ENCODE data around the gene ZBTB24.
"Not testable (repeated sequence)": the region's sequence is repeated elsewhere in the genome, so short reads cannot be mapped to it uniquely, and the experiment has no call there.

ZBTB24 gene

GRCh38 chr6:109482905-109483734 lies at the start of gene ZBTB24:
Gene ZBTB24 (minus strand): TSS chr6:109483219. CDS start chr6:109482026, 1,193 bp downstream.
- DNase-seq (ENCODE audit: low read depth in 2 of 2): peak; percentile 75

- no peak for DNase-seq (ENCODE audit: low read depth in 2 of 2)
These were observed 48.4 kb upstream of the ZBTB24 start for GRCh38 chr6:109531446-109531845.

GRCh38 chr6:109527989-109528388 lies 45.0 kb upstream of the ZBTB24 start:
- no peak for DNase-seq (ENCODE audit: low read depth in 2 of 2)

DNA sequence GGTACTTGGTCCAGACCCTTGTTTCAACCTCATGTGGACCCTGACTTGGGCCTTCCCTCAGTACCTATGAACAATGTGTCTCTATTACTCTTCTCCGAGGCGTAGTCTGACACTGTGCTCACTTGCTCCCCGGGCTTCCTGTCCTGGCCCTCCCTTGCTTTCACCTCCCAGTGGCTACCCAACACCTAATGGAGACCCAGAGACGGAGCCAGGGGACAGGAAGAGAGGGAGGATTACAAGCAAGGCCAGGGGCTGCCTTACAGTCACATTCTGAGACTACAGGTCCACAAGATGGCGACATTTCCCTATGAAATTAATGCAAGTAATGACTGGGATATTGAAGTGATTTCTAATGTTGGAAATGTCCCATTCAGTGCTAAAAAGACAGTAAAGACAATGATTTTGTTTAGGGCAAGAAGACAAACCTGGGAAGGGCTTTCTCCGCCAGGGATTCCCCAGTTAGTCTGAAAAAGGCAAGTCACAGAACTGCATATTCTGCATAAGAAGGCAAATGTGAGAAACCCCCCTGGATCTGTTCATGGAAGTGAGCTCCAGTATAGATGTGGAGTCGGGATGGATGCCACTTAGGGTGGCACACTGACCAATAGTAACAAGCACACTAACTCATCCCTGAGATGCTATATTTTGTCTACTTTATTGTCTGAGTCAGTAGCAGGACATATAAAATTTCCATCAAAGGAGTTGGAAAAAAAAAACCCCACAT lies 44.0 kb upstream of the ZBTB24 start:
- peak; percentile 41 to 50 for DNase-seq (ENCODE audit: low read depth in 2 of 2)

- no peak for DNase-seq (ENCODE audit: low read depth in 2 of 2)
These were observed 41.1 kb upstream of the ZBTB24 start for GRCh38 chr6:109524129-109524528.

DNA sequence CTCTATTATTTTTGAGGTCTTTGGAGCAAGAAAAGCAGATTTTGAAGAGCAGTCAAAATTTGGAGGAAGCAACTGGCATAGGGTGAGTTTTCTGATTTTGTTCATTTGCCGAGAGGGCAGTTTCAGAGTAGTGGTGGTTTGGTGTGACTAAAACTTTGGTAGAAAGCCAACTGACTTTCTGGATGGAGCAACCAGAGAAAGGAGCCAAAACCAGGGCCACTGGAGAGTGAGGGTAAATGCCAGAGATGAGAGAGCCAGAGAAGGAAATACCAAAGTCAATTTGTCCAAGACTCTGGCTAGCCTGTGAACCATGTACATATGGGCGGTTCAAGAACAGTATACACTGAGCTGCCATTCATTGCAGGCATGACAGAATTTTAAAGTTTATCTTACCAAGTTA lies 40.5 kb upstream of the ZBTB24 start:
- peak; percentile 11 for DNase-seq (ENCODE audit: low read depth in 2 of 2)

DNA sequence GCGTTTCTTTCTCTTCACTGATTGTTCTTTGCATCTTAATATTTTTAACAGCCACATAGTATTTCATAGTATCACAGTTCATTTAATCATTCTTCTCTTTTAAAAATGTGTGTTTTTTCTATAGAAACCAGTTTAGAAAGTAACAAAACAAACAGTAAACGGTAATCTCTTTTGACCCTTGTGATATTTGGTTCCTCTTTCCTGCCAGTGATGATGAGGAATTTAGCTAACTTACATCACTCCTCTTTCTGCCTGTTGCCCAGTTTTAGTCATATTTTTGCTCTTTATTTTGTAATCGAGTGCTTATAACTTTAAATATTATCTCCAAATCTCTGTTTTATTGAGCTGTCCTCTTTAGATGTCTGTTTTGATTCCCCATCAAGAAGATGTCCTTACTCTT lies 38.1 kb upstream of the ZBTB24 start:
- no peak for DNase-seq (ENCODE audit: low read depth in 2 of 2)

DNA sequence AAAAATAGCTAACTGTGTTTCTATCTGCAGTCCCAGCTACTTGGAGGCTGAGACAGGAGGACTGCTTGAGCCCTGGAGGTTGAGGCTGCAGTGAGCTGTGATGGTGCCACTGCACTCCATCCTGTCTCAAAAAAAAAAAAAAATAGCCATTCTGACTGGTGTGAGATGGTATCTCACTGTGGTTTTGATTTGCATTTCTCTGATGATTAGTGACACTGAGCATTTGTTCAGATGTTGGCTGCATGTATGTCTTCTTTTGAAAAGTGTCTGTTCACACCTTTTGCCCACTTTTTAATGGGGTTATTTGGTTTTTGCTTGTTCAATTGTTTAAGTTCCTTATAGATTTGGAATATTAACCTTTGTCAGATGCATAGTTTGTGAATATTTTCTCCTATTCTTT lies 36.6 kb upstream of the ZBTB24 start:
- DNase-seq (ENCODE audit: low read depth in 2 of 2): not testable (repeated sequence)

- no peak for DNase-seq (ENCODE audit: low read depth in 2 of 2)
These were observed 33.9 kb upstream of the ZBTB24 start for GRCh38 chr6:109516929-109517328.

- no peak for DNase-seq (ENCODE audit: low read depth in 2 of 2)
These were observed 32.9 kb upstream of the ZBTB24 start for GRCh38 chr6:109515781-109516409.

GRCh38 chr6:109514946-109515345 lies 31.9 kb upstream of the ZBTB24 start:
- DNase-seq (ENCODE audit: low read depth in 2 of 2): no peak

GRCh38 chr6:109513571-109514071 lies 30.6 kb upstream of the ZBTB24 start:
- no peak for DNase-seq (ENCODE audit: low read depth in 2 of 2)

DNA sequence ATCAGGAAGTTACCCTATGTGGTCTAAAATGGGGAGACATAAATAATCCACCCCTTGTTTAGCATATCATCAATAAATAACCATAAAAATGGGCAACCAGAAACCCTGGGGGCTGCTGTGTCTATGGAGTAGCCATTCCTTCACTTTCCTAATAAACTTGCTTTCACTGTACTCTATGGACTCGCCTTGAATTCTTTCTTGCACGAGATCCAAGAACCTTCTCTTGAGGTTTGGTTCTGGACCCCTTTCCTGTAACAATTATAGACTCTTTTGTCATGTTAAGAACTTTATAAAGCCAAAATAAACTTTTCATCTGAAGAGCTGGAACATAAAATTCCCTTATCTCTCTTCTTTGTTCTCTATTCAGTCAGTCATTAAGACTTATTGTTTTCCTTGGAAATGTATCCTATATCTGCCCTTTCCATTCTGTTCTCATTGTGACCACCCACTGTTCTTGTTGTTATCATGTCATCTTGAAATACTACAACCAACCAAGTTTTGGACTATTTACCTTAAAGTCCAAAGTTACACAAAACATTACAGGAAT lies 29.3 kb upstream of the ZBTB24 start:
- no peak for DNase-seq (ENCODE audit: low read depth in 2 of 2)

DNA sequence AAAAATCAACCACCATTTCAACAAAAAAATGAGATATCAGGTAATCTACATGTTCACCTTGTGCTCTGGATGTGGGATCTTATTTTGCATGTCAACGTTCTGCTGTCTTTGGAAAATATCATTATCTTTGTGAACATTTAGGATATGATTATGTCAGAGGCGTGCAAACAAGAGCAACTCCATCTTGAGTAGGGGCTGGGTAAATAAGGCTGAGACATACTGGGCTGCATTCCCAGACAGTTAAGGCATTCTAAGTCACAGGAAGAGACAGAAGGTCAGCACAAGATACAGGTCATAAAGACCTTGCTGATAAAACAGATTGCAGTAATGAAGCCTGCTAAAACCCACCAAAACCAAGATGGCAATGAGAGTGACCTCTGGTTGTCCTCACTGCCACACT lies 28.8 kb upstream of the ZBTB24 start:
- no peak for DNase-seq (ENCODE audit: low read depth in 2 of 2)

- DNase-seq (ENCODE audit: low read depth in 2 of 2): no peak
These were observed 27.3 kb upstream of the ZBTB24 start for GRCh38 chr6:109510358-109510757.

DNA sequence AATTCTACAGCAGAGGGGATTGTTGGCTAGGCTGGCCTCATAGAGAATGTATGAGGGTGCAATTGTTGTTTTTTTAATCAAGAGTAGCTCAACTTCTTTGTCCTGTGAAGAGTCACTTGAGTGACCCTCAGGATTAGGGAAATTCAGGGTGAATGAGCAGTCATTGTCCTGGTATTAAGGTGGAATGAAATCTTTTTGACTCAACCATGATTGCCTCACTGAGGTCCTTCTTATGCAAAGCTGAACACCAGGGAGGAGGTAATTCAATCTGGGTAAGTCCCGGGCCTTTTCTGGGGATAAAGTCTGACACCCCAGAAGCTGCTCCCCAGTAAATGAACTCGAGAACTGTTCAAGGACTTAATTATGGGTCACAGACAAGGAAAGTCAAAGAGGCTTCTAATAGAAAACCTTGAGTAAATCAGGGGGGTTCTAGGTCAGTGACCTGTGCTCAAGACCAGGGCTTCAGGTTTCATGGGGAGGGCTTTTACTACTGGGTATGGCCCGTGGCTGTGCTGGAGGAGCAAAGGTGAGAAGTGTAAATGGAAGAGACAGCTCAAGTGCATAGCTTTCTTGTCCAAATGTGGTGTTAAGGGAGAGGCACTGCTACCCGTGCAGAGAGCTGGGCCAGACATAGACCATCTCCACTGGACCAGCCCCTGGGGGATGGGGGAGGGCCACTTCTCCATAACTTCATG lies 25.3 kb upstream of the ZBTB24 start:
- DNase-seq (ENCODE audit: low read depth in 2 of 2): no peak

GRCh38 chr6:109507490-109508072 lies 24.6 kb upstream of the ZBTB24 start:
- DNase-seq (ENCODE audit: low read depth in 2 of 2): no peak

- DNase-seq (ENCODE audit: low read depth in 2 of 2): no peak
These were observed 23.8 kb upstream of the ZBTB24 start for GRCh38 chr6:109506841-109507240.

DNA sequence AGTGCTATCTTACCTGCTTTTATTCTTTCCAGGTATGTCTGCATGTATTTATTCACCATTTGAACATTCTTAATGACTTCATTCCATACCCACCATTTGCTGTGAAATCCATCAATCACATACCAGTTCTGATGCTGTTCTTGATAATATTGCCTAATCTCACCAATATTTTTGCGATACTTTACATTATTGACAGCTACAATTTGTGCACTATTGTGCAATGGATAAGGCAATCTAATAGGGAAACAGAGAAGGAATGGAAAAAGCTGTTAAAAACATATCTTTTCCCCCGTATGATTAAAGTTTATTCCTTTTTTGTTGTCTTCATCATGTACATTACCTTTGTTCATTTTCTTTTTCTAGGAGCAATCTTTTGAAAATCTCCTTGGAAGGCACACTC lies 23.3 kb upstream of the ZBTB24 start:
- DNase-seq (ENCODE audit: low read depth in 2 of 2): no peak

DNA sequence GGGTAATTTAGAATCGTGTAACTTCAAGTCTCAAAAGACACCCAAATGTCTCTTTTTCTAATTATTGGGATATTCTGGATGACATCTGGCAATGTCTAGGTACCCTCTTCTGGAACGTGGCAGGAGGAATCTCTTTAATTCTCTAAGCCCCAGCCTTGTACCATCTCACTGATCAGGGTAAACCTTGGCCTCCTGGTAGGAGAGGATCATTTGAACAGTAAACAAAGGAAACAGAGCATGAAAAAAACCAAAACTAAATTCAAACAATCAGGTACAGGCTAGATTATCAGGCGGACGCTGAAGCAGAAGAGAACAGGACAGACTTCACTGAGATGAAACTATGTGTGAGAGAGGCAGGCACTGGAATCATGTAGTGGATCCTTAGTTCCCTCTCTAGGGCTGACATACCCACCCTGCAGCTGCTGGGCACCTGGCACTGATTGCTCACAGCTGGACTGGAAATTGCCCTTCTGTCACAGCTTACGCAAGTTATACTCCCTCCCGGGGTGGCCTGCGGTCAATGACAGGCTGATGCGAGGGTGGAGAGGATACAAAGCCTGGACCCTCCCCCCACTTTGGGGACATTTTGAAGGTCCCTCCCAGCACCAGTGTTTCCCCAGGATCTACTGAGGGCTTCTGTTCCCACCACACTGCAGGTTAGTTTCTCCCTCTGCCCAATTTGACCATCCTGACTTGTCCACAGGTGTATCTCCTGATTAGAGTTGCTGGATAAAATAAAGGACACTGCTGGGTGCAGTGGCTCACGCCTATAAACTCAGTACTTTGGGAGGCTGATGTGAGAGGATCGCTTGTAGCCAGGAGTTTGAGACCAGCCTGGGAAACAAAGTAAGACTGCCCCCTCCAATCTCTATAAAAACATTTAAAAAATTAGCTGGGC lies 20.6 kb upstream of the ZBTB24 start:
- no peak for DNase-seq (ENCODE audit: low read depth in 2 of 2)

Data from fibroblast of skin of left quadriceps (primary cell).